Measurements from ENCODE around the gene ZSCAN12. TPM values are rescaled to one million over a fixed set of nuclear protein-coding genes. Genes with fewer than 3 reads are reported as not detected.

The ZSCAN12 gene
- total RNA-seq, 1 experiment from 2014 or later, result 4.7 TPM

GRCh38 chr6:28343898-28344677 lies 55.5 kb downstream of the ZSCAN12 start:
- Mint-ChIP-seq H3K27me3 (ENCODE audit: unreplicated experiment) (peaks cover 32% of the 10 kb centered on the region), H3K4me1 (ENCODE audit: low read depth, unreplicated experiment) (no peaks in the 10 kb centered on the region)
- intact Hi-C loops (cut with micrococcal nuclease; ENCODE audit: unreplicated experiment), result no loop called here

GRCh38 chr6:28340310-28341095 lies 59.0 kb downstream of the ZSCAN12 start:
- BruUV-seq (replicated peaks), result no TSS peak
- H3K4me3 Mint-ChIP-seq (ENCODE audit: low read depth, unreplicated experiment), result no peak overlapping the region
- DNase-seq, result no peak
- H3K27ac Mint-ChIP-seq (ENCODE audit: unreplicated experiment), result no peak overlapping the region
- intact Hi-C loops (cut with micrococcal nuclease; ENCODE audit: unreplicated experiment), result no loop called here
- no peaks in the 10 kb centered on the region for H3K36me3 Mint-ChIP-seq (ENCODE audit: insufficient read depth, unreplicated experiment)
- H3K27me3 Mint-ChIP-seq (ENCODE audit: unreplicated experiment), result peaks cover 7% of the 10 kb centered on the region
- no peak for TF ChIP-seq CTCF (IDR thresholded peaks at IDR 0.05; ENCODE audit: unreplicated experiment)
- peaks cover 4% of the 10 kb centered on the region for H3K9me3 Mint-ChIP-seq (ENCODE audit: low read depth, unreplicated experiment)
- CTCF ChIA-PET, result no interaction called here
- no peaks in the 10 kb centered on the region for H3K4me1 Mint-ChIP-seq (ENCODE audit: low read depth, unreplicated experiment)

More at GRCh38 chr6:28343898-28344677, 55.5 kb downstream of the ZSCAN12 start:
- Mint-ChIP-seq H3K27ac (ENCODE audit: unreplicated experiment) (no peak overlapping the region), H3K9me3 (ENCODE audit: low read depth, unreplicated experiment) (peaks cover 4% of the 10 kb centered on the region), H3K4me3 (ENCODE audit: low read depth, unreplicated experiment) (no peak overlapping the region), H3K36me3 (ENCODE audit: insufficient read depth, unreplicated experiment) (no peaks in the 10 kb centered on the region)
- DNase-seq, result no peak
- no peak for TF ChIP-seq CTCF (IDR thresholded peaks at IDR 0.05; ENCODE audit: unreplicated experiment)
- BruUV-seq (replicated peaks), result no TSS peak
- CTCF ChIA-PET, result interaction anchor here (0.7 kb wide), 2 partner anchors 12 to 202 kb away, joined by 3 to 4 read pairs; partner anchors contain the start of gene ZKSCAN8

GRCh38 chr6:28337121-28337520 lies 62.4 kb downstream of the ZSCAN12 start:
- intact Hi-C loops (cut with micrococcal nuclease; ENCODE audit: unreplicated experiment), result no loop called here
- DNase-seq, result no peak
- no TSS peak for BruUV-seq (replicated peaks)
- CTCF ChIA-PET, result interaction anchor here (1.0 to 2.3 kb wide), 2 partner anchors 19 to 70 kb away, joined by 3 to 11 read pairs; partner anchors contain the start of gene ZSCAN26
- H3K36me3 Mint-ChIP-seq (ENCODE audit: insufficient read depth, unreplicated experiment), result no peaks in the 10 kb centered on the region
- H3K4me1 Mint-ChIP-seq (ENCODE audit: low read depth, unreplicated experiment), result peaks cover 9% of the 10 kb centered on the region
- no peaks in the 10 kb centered on the region for H3K27me3 Mint-ChIP-seq (ENCODE audit: unreplicated experiment)
- TF ChIP-seq CTCF (IDR thresholded peaks at IDR 0.05; ENCODE audit: unreplicated experiment), result no peak
- H3K4me3 Mint-ChIP-seq (ENCODE audit: low read depth, unreplicated experiment), result no peak overlapping the region
- no peak overlapping the region for H3K27ac Mint-ChIP-seq (ENCODE audit: unreplicated experiment)
- H3K9me3 Mint-ChIP-seq (ENCODE audit: low read depth, unreplicated experiment), result peaks cover 4% of the 10 kb centered on the region

GRCh38 chr6:28336284-28337120 lies 63.0 kb downstream of the ZSCAN12 start:
- TSS peak; percentile 89 for BruUV-seq (replicated peaks)
- CTCF ChIA-PET, result interaction anchor here (1.0 to 2.3 kb wide), 2 partner anchors 20 to 69 kb away, joined by 3 to 11 read pairs; partner anchors contain the start of gene ZSCAN26
- no peak overlapping the region for H3K4me3 Mint-ChIP-seq (ENCODE audit: low read depth, unreplicated experiment)
- H3K27me3 Mint-ChIP-seq (ENCODE audit: unreplicated experiment), result no peaks in the 10 kb centered on the region
- DNase-seq, result peak; percentile 16
- intact Hi-C loops (cut with micrococcal nuclease; ENCODE audit: unreplicated experiment), result no loop called here
- H3K36me3 Mint-ChIP-seq (ENCODE audit: insufficient read depth, unreplicated experiment), result no peaks in the 10 kb centered on the region
- H3K27ac Mint-ChIP-seq (ENCODE audit: unreplicated experiment), result no peak overlapping the region
- H3K4me1 Mint-ChIP-seq (ENCODE audit: low read depth, unreplicated experiment), result peaks cover 9% of the 10 kb centered on the region
- TF ChIP-seq CTCF (IDR thresholded peaks at IDR 0.05; ENCODE audit: unreplicated experiment), result no peak
- H3K9me3 Mint-ChIP-seq (ENCODE audit: low read depth, unreplicated experiment), result peaks cover 4% of the 10 kb centered on the region

Measured in Calu3 (cell line).